GM18517 (cell line): ENCODE data around the gene FARP1.

Experiments used
- ATAC-seq: cut with Tn5 transposase; IDR thresholded peaks from one replicate; pipeline ENCODE4 v1.9.1; 2021; ENCODE audit warnings: mild to moderate bottlenecking, moderate library complexity; ENCODE audit not compliant: unreplicated experiment

The FARP1 gene

GRCh38 chr13:98305670-98306069, 162.8 kb downstream of the FARP1 start:
- no peak for ATAC-seq

DNA sequence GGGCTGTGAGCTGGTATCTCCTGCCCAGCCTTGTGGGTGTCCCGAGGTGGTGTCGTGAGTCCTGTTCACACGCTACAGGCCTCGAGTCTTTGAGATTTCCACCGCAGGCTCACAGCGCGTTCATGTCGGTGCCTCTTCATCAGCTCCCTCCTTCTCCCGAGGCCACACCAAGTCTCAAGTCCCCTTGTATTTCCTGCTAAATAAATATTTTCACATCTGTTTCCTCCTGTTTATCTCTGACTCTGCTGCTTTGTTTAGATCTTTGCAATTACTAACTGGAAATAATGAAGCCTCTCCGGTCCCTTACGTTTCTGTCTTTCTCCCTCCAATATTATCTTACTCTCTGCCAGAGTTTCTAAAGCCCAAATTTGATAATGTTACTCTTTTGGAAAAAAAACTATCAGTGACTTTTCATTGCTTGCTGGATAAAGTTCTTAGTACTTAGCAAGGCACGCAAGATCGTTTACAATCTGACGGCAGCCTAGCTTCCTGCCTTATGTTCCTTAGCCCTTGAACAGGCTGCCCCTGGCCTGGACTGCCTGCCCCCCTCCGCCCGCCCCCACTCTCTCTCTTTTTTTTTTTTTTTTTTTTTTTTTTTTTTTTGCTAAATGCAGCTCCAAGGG, 164.7 kb downstream of the FARP1 start:
- no peak for ATAC-seq

DNA sequence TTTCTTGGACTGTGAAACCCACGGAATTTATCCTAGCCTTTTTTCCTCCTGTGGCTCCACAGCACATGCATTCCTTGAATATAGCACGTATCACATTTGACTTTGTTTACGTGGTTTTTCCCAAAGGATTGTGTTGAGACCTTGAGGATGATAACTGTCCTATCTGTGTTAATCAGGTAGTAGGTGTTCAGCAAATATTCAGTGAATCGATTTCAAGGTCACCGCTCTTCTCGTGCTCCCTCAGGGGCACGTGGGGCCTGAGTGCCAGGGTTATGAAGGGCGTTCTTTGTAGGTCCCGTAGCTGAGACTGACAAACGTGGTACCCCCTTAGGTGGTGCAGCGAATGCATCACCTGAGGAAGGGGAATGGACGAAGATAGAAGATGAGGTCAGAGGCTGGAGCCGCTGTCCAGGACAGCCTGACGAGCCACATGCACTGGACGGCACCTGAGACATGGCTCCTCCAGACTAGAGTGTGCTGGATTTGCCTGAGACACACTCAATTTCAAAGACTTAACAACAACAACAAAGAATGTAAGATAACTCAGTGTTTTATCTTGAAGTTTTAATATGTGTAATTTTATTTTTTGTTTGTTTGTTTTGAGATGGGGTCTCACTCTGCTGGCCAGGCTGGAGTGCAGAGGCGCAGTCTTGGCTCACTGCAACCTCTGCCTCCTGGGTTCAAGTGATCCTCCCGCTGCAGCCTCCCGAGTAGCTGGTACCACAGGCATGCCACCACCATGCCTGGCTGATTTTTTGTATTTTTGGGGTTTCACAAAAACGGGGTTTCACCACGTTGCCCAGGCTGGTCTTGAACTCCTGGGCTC, 165.4 kb downstream of the FARP1 start:
- no peak for ATAC-seq

GRCh38 chr13:98309569-98310335, 166.9 kb downstream of the FARP1 start:
- no peak for ATAC-seq

GRCh38 chr13:98310485-98311199, 167.7 kb downstream of the FARP1 start:
- ATAC-seq: no peak

DNA sequence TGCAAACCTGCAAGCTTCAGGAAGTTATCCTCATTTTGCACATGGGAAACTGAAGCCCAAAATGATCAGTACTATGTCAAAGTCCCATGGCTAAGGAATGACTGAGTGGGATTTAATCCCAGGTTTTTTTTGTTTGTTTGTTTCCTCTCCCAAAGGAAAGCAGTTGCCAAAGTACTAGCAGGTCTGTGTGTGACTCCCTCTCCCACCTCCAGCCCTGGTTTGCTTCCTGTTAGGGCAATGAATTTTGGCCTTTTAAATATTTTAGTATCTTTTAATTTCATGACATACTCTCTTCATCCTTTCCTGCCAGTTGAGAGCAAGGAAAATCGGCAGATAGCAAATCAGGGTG, 168.3 kb downstream of the FARP1 start:
- no peak for ATAC-seq

DNA sequence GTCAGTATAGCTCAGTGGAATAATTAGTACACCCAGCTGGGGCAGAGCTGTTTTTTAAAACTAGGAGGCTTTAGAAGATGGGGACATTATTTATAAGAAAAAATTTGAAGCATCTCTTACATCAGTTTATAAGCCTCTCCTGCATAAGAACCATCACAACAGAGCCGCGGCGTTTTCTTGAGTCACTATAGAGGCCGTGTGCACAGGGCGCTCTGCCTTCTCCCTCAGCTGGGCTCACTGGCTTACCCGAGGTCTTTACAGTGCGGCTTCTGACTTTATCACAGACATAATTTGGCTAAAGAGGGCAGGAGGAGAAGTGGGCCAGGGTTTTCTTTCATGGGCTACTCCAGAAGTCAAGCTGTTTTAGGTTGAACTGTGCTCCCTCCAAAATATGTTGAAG, 169.7 kb downstream of the FARP1 start:
- no peak for ATAC-seq

DNA sequence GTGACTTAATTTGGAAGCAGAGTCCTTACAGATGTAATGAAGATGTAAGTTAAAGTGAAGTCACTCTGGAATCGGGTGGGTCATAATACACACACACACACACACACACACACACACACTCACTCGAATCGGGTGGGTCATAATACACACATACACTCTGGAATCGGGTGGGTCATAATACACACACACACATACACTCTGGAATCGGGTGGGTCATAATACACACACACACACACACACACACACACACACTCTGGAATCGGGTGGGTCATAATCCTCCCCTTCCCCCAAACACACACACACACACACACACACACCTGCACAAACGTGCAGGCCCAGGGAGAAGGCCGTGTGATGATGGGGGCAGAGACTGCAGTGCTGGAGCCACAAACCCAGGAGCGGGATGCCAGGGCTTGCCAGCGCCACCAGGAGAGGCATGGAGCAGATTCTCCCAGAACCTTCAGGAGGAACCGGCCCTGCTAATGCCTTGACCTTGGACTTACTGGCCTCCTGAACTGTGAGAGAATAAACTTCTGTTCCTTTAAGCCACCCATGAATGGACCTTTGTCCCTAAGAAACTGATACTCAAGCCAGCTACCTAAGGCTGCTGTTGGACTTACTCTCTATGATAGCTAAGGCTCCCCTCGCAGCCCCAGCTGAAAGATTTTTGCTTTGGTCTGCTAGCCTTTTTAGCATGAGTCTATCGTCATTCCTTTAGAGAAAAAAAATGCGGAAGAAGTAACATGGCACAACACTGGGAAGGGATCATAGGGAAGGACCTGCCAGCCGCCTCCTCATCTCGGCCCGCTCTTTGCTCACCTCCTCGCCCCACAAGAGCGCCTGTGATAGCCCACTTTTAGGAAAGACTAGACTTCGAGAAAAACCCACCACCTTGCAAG, 170.4 kb downstream of the FARP1 start:
- ATAC-seq: no peak

DNA sequence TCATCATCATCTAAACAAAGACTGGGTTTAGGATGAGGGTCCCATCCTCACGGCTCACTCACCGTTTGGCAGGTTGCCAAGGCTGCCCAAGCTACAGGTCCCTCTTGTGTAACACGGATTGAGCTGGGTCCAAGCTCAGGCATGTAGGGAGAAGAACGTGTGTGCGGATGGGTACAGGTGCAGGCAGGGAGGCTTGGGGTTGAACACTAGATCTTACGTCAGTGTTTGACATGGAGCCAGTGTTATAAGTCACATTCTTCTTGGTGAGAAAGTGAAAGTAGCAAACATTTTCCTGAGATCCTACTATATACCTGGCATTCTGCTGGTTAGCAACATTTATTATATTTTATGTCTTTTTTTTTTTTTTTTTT, 171.0 kb downstream of the FARP1 start:
- ATAC-seq: no peak

- ATAC-seq: no peak
These were observed 172.6 kb downstream of the FARP1 start for GRCh38 chr13:98315466-98315865.

DNA sequence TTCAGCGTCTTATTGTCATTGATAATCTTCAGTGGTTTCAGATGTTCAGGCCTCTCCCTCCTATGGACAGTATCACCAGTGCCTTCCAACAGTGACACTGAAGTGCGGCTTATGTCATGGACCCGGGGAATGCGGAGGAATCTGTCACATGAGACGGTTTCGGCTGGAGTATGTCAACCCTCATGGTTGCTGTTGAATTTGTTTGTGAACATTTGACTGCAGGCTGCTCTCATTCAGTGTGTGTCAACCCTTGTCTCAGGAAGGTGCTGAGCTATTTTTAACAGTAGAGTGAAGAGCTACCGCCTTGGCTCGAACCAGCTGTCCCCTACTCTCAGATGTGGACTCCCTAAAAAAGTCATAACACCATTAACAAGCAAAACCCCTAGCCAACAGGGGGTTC, 173.0 kb downstream of the FARP1 start:
- no peak for ATAC-seq

DNA sequence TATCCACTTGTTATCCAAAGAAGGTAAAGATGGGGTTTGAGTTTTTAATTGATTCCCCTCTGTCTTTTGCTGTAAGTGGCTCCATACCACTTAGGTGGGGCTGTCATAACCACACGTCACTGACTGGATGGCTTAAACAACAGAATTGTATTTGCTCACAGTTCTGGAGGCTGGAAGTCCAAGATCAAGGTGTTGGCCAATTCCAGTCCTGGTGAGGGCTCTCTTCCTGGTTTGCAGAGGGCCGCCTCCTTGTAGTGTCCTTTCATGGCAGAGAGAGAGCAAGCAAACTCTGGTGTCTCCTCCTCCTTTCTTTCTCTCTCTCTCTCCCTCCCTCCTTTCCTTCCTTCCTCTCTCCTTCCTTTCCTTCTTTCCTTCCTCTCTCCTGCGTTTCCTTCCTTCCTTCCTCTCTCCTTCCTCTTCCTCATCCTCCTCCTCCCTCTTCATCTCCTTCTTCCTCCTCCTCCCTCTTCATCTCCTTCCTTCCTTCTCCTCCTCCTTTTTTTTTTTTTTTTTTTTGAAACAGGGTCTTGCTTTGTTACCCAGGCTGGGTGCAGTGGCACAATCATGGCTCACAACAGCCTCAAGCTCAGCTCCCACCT, 174.8 kb downstream of the FARP1 start:
- no peak for ATAC-seq

GRCh38 chr13:98318263-98318878, 175.5 kb downstream of the FARP1 start:
- ATAC-seq: no peak

GRCh38 chr13:98320561-98321105, 177.7 kb downstream of the FARP1 start:
- ATAC-seq: no peak

DNA sequence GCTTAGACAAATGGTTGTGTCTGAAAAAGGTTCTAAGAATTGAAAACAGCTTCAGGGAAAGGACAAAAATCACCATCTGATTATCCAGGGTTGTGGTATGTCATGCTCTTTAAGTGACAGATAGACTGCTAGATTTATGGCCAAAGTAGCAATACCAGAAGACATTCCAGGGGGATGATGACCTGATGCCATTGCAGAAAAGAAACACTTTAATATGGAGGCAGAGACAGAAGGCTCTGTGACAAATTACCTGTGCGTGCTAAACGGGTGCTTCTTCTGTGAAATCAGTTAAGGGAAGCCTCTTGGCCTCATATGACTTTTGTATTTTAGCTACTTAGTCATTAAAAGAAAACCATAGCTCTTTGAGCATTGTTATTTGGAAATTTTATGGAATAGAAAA, 178.5 kb downstream of the FARP1 start:
- no peak for ATAC-seq

DNA sequence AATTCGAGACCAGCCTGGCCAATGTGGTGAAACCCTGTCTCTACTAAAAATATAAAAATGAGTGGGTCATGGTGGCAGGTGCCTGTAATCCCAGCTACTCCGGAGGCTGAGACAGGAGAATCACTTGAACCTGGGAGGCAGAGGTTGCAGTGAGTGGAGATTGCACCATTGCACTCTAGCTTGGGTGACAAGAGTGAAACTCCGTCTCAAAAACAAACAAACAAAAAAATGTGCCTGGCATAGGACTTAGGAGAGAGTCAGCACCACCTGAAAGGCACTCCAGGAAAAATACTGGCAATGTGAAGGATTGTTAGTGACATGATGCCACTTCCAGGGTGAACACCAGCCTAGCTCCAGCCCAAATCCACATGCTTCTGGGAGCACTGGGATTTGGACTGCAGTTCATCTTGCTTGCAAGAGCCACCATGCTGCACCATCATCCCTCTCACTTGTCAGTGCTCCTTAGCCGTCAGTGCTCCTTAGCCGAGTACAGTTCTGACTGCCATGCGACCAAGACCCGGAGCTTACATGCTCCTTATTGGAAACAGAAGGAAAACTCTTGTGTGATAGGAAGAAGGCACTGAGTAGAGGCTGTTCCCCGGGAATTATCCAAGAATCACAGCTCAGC, 179.3 kb downstream of the FARP1 start:
- ATAC-seq: no peak

DNA sequence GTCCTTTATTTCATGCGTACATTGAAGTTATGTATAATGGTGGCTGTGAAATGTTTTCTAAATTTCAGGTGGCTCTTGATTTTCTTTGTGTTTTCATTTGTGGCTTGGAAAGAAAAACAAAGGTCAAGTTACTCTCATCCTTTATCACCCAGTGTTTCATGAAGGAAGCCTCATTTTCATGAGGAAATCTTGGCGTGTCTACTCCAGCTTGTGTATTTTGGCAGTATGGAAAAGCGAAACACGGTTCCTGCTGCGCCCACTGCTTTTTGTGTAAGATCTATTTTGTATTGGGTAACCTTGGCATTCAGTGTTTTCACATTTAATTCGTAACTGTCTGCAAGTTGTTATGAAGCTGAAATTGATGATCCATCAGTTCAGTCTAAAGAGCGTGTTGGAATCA, 181.2 kb downstream of the FARP1 start:
- no peak for ATAC-seq

- no peak for ATAC-seq
These were observed 182.8 kb downstream of the FARP1 start for GRCh38 chr13:98325724-98326123.

DNA sequence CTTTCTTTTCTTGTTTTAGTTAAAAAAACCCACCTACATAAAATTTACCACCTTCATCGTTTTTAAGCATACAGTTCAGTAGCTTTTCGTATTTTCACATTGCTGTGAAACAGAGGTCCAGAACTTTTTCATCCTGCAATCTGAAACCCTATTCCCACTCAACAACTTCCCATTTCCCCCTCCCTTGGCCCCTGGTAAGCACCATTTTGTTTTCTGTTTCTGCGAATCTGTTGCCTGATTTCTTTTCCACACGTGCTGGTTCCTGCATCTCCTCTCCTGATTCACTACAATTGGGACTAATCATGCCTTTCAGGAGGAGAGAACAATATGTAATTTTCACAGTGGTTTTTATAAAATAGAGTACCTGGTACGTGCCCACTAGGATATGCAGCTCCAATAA, 183.4 kb downstream of the FARP1 start:
- no peak for ATAC-seq
